ENCODE results near the gene ZSCAN16. TPM values are rescaled to one million over a fixed set of nuclear protein-coding genes. Genes with fewer than 3 reads are reported as not detected.

Gene ZSCAN16
- polyA plus RNA-seq, 3 donors from 2014 or later: 5.8 to 15.6 (median 9.3) TPM

GRCh38 chr6:28136585-28137504 is 12.4 kb downstream of the ZSCAN16 start:
- peak overlapping the region; percentile 93 to 99 (median 96) for H3K4me3 Mint-ChIP-seq
- peaks cover 0 to 4% (median 0%) of the 10 kb centered on the region in 3 donors for H3K36me3 Mint-ChIP-seq
- H3K9me3 Mint-ChIP-seq: no peaks in the 10 kb centered on the region

GRCh38 chr6:28137505-28137981 is 13.1 kb downstream of the ZSCAN16 start:
- Mint-ChIP-seq H3K27me3 (ENCODE audit: low read depth in 3 of 3) (peaks cover 4 to 14% (median 7%) of the 10 kb centered on the region in 3 donors), H3K9me3 (no peaks in the 10 kb centered on the region), H3K27ac (peak overlapping the region; percentile 97 to 100 (median 99)), H3K4me1 (peaks cover 67 to 89% of the 10 kb centered on the region in 2 donors), H3K4me3 (peak overlapping the region; percentile 93 to 99 (median 96)), H3K36me3 (peaks cover 0 to 4% (median 0%) of the 10 kb centered on the region in 3 donors)
- DNase-seq: peak in 2 of 3 donors; percentile 26 to 28

More at GRCh38 chr6:28136585-28137504, 12.4 kb downstream of the ZSCAN16 start:
- Mint-ChIP-seq H3K4me1 (peaks cover 60 to 83% of the 10 kb centered on the region in 2 donors), H3K27me3 (ENCODE audit: low read depth in 3 of 3) (peaks cover 4 to 14% (median 7%) of the 10 kb centered on the region in 3 donors), H3K27ac (peak overlapping the region; percentile 97 to 100 (median 99))
- peak; percentile 78 to 83 (median 82) for DNase-seq

- peak overlapping the region; percentile 82 to 90 (median 86) for H3K27ac Mint-ChIP-seq
- no peaks in the 10 kb centered on the region for H3K9me3 Mint-ChIP-seq
- peaks cover 4 to 15% (median 7%) of the 10 kb centered on the region in 3 donors for H3K27me3 Mint-ChIP-seq (ENCODE audit: low read depth in 3 of 3)
Observed at GRCh38 chr6:28139860-28140543, 15.6 kb downstream of the ZSCAN16 start.

GRCh38 chr6:28140616-28141015 is 16.2 kb downstream of the ZSCAN16 start:
- peak overlapping the region; percentile 82 to 90 (median 86) for H3K27ac Mint-ChIP-seq
- peaks cover 65 to 85% of the 10 kb centered on the region in 2 donors for H3K4me1 Mint-ChIP-seq
- no peak for DNase-seq
- peaks cover 3 to 7% (median 3%) of the 10 kb centered on the region in 3 donors for H3K36me3 Mint-ChIP-seq
- H3K4me3 Mint-ChIP-seq: peak overlapping the region; percentile 85 to 99 (median 97)
- H3K9me3 Mint-ChIP-seq: no peaks in the 10 kb centered on the region
- peaks cover 4 to 16% (median 7%) of the 10 kb centered on the region in 3 donors for H3K27me3 Mint-ChIP-seq (ENCODE audit: low read depth in 3 of 3)

More at GRCh38 chr6:28139860-28140543, 15.6 kb downstream of the ZSCAN16 start:
- peaks cover 67 to 85% of the 10 kb centered on the region in 2 donors for H3K4me1 Mint-ChIP-seq
- peak in 1 of 3 donors; percentile 12 for DNase-seq
- peaks cover 0 to 7% (median 0%) of the 10 kb centered on the region in 3 donors for H3K36me3 Mint-ChIP-seq
- H3K4me3 Mint-ChIP-seq: peak overlapping the region; percentile 85 to 99 (median 97)

- no peaks in the 10 kb centered on the region for H3K9me3 Mint-ChIP-seq
- DNase-seq: peak; percentile 73 to 81 (median 78)
- peak within 1 kb of the TSS; percentile 89 to 94 (median 92) for H3K27ac Mint-ChIP-seq
- H3K4me3 Mint-ChIP-seq: peak within 1 kb of the TSS; percentile 96 to 99 (median 99)
- H3K4me1 Mint-ChIP-seq: peaks cover 56 to 79% of the 10 kb centered on the region in 2 donors
- peaks cover 4 to 11% (median 4%) of the 10 kb centered on the region in 3 donors for H3K27me3 Mint-ChIP-seq (ENCODE audit: low read depth in 3 of 3)
- H3K36me3 Mint-ChIP-seq: peaks cover 5 to 8% (median 7%) of the 10 kb centered on the region in 3 donors
Observed at GRCh38 chr6:28141500-28142329, 17.3 kb downstream of the ZSCAN16 start, which contains the start of gene ZKSCAN8. TSS of gene ZKSCAN8 (plus strand) at chr6:28141883. CDS start at chr6:28148408, 6,525 bp downstream.

- peak overlapping the region; percentile 89 to 94 (median 92) for H3K27ac Mint-ChIP-seq
- H3K4me1 Mint-ChIP-seq: peaks cover 52 to 75% of the 10 kb centered on the region in 2 donors
- no peak for DNase-seq
- peaks cover 3 to 5% (median 4%) of the 10 kb centered on the region in 3 donors for H3K27me3 Mint-ChIP-seq (ENCODE audit: low read depth in 3 of 3)
- no peaks in the 10 kb centered on the region for H3K9me3 Mint-ChIP-seq
- peaks cover 6 to 8% (median 8%) of the 10 kb centered on the region in 3 donors for H3K36me3 Mint-ChIP-seq
- peak overlapping the region; percentile 96 to 99 (median 99) for H3K4me3 Mint-ChIP-seq
Observed at GRCh38 chr6:28142446-28142845, 18.0 kb downstream of the ZSCAN16 start.

GRCh38 chr6:28145231-28145630 is 20.8 kb downstream of the ZSCAN16 start:
- H3K36me3 Mint-ChIP-seq: peaks cover 21 to 31% (median 29%) of the 10 kb centered on the region in 3 donors
- DNase-seq: no peak
- no peaks in the 10 kb centered on the region for H3K9me3 Mint-ChIP-seq
- H3K4me3 Mint-ChIP-seq: no peak overlapping the region
- H3K27ac Mint-ChIP-seq: no peak overlapping the region
- peaks cover 0 to 7% (median 4%) of the 10 kb centered on the region in 3 donors for H3K27me3 Mint-ChIP-seq (ENCODE audit: low read depth in 3 of 3)
- peaks cover 44 to 73% of the 10 kb centered on the region in 2 donors for H3K4me1 Mint-ChIP-seq

GRCh38 chr6:28152531-28152930 is 28.1 kb downstream of the ZSCAN16 start:
- Mint-ChIP-seq H3K4me3 (no peak overlapping the region), H3K27ac (no peak overlapping the region), H3K36me3 (peaks cover 55 to 81% (median 76%) of the 10 kb centered on the region in 3 donors), H3K4me1 (peaks cover 2 to 15% of the 10 kb centered on the region in 2 donors), H3K9me3 (no peaks in the 10 kb centered on the region), H3K27me3 (ENCODE audit: low read depth in 3 of 3) (peaks cover 0 to 2% (median 0%) of the 10 kb centered on the region in 3 donors)
- no peak for DNase-seq

- Mint-ChIP-seq H3K4me1 (peaks cover 0 to 5% of the 10 kb centered on the region in 2 donors), H3K4me3 (no peak overlapping the region), H3K27me3 (ENCODE audit: low read depth in 3 of 3) (no peaks in the 10 kb centered on the region), H3K27ac (no peak overlapping the region), H3K9me3 (no peaks in the 10 kb centered on the region), H3K36me3 (peaks cover 61 to 81% (median 77%) of the 10 kb centered on the region in 3 donors)
- no peak for DNase-seq
Observed at GRCh38 chr6:28153546-28153945, 29.1 kb downstream of the ZSCAN16 start.

GRCh38 chr6:28154357-28154756 is 29.9 kb downstream of the ZSCAN16 start:
- Mint-ChIP-seq H3K27me3 (ENCODE audit: low read depth in 3 of 3) (no peaks in the 10 kb centered on the region), H3K4me1 (peaks cover 0 to 1% of the 10 kb centered on the region in 2 donors), H3K9me3 (peaks cover 0 to 1% (median 0%) of the 10 kb centered on the region in 6 donors), H3K4me3 (no peak overlapping the region), H3K36me3 (peaks cover 64 to 83% (median 75%) of the 10 kb centered on the region in 3 donors), H3K27ac (no peak overlapping the region)
- no peak for DNase-seq

- Mint-ChIP-seq H3K9me3 (peaks cover 0 to 4% (median 0%) of the 10 kb centered on the region in 6 donors), H3K36me3 (peaks cover 42 to 63% (median 52%) of the 10 kb centered on the region in 3 donors), H3K4me1 (peaks cover 15 to 19% of the 10 kb centered on the region in 2 donors), H3K27me3 (ENCODE audit: low read depth in 3 of 3) (no peaks in the 10 kb centered on the region), H3K27ac (no peak overlapping the region), H3K4me3 (no peak overlapping the region)
- no peak for DNase-seq
Observed at GRCh38 chr6:28158318-28158717, 33.9 kb downstream of the ZSCAN16 start.

- peaks cover 0 to 4% (median 0%) of the 10 kb centered on the region in 6 donors for H3K9me3 Mint-ChIP-seq
- H3K27me3 Mint-ChIP-seq (ENCODE audit: low read depth in 3 of 3): no peaks in the 10 kb centered on the region
- no peak overlapping the region for H3K4me3 Mint-ChIP-seq
- DNase-seq: no peak
- peaks cover 15 to 19% of the 10 kb centered on the region in 2 donors for H3K4me1 Mint-ChIP-seq
- H3K36me3 Mint-ChIP-seq: peaks cover 37 to 55% (median 45%) of the 10 kb centered on the region in 3 donors
- no peak overlapping the region for H3K27ac Mint-ChIP-seq
Observed at GRCh38 chr6:28159029-28159607, 34.7 kb downstream of the ZSCAN16 start.
